Esophagus squamous epithelium (tissue), 4 donors: ENCODE results near the gene CIAO3.

Source experiments
- CTCF ChIP-seq, 6 experiments: fragments of 450-650 bp in 4 of 6; fragments of 200-600 bp in 2 of 6; sonication (generic) in 2 of 6; IDR thresholded peaks; one replicate each; pipeline ENCODE4 v1.5.1; 2016 to 2019; ENCODE audit warnings: antibody characterized with exemption in 6 of 6, mild to moderate bottlenecking in 4 of 6, moderate library complexity in 4 of 6
- POLR2A ChIP-seq, 4 donors: fragments of 450-650 bp; IDR thresholded peaks; one replicate each; pipeline ENCODE4 v1.6.1; 2017; ENCODE audit warnings: antibody characterized with exemption in 4 of 4, mild to moderate bottlenecking in 4 of 4, moderate library complexity in 3 of 4

- TF ChIP-seq POLR2A (IDR thresholded peaks at IDR 0.05) = no peak
- no peak for TF ChIP-seq CTCF (IDR thresholded peaks at IDR 0.05)
Measured at GRCh38 chr16:780296-780695, 39.5 kb upstream of the CIAO3 start.
